Loucy (cell line): Measurements from ENCODE around the gene TJP1.

Experiments used
- H2AFZ ChIP-seq: fragments of 200-600 bp; sonication (generic); 2 replicates; pipeline ENCODE4 v1.6.0; 2016; ENCODE audit warnings: antibody characterized with exemption, mild to moderate bottlenecking, low read length, moderate library complexity
- H3F3A ChIP-seq: fragments of 200-600 bp; 2 replicates; pipeline ENCODE4 v1.6.0; 2016; ENCODE audit warnings: antibody characterized with exemption, low read depth, mild to moderate bottlenecking
- H3K27me3 ChIP-seq: fragments of 200-600 bp; sonication (generic); 2 replicates; pipeline ENCODE4 v1.6.1; 2014; ENCODE audit warnings: low read length, mild to moderate bottlenecking; ENCODE audit not compliant: insufficient read depth, poor library complexity, severe bottlenecking
- H3K36me3 ChIP-seq: fragments of 200-600 bp; sonication (generic); 2 replicates; pipeline ENCODE4 v1.6.1; 2016; ENCODE audit warnings: low read length; ENCODE audit not compliant: insufficient read depth
- H3K4me1 ChIP-seq: fragments of 200-600 bp; sonication (generic); 2 replicates; pipeline ENCODE4 v1.5.1; 2014; ENCODE audit warnings: low read length, mild to moderate bottlenecking; ENCODE audit not compliant: insufficient read depth, poor library complexity, severe bottlenecking
- H3K4me2 ChIP-seq: fragments of 200-600 bp; sonication (generic); 2 replicates; pipeline ENCODE4 v1.6.0; 2014; ENCODE audit warnings: antibody characterized with exemption, low read length, low read depth, mild to moderate bottlenecking; ENCODE audit not compliant: poor library complexity, severe bottlenecking
- H3K4me3 ChIP-seq: fragments of 200-600 bp; sonication (generic); 2 replicates; pipeline ENCODE4 v1.5.1; 2014; ENCODE audit warnings: low read length, mild to moderate bottlenecking, mixed read lengths; ENCODE audit not compliant: poor library complexity, severe bottlenecking
- H3K79me2 ChIP-seq: fragments of 200-600 bp; sonication (generic); 2 replicates; pipeline ENCODE4 v1.6.1; 2014; ENCODE audit warnings: low read length; ENCODE audit not compliant: insufficient read depth
- H3K9ac ChIP-seq: fragments of 200-600 bp; sonication (generic); 2 replicates; pipeline ENCODE4 v1.6.0; 2014; ENCODE audit warnings: mild to moderate bottlenecking, low read depth, low read length, moderate library complexity; ENCODE audit not compliant: poor library complexity, severe bottlenecking
- H3K9me2 ChIP-seq: fragments of 200-600 bp; sonication (generic); replicated peaks from 2 replicates; pipeline ENCODE4 v1.6.1; 2016; ENCODE audit warnings: low read depth, low read length, mixed read lengths
- H3K9me3 ChIP-seq: fragments of 200-600 bp; sonication (generic); 2 replicates; pipeline ENCODE4 v1.6.1; 2014; ENCODE audit warnings: mild to moderate bottlenecking, antibody characterized with exemption, low read length, low read depth; ENCODE audit not compliant: insufficient read depth
- H4K20me1 ChIP-seq: fragments of 200-600 bp; sonication (generic); 2 replicates; pipeline ENCODE4 v1.6.0; 2014; ENCODE audit warnings: antibody characterized with exemption, low read length, mild to moderate bottlenecking; ENCODE audit not compliant: insufficient read depth, poor library complexity, severe bottlenecking
- CTCF ChIP-seq: fragments of 200-600 bp; sonication (generic); conservative IDR thresholded peaks from 2 replicates; pipeline ENCODE4 v1.5.1; 2014; ENCODE audit warnings: mild to moderate bottlenecking, antibody characterized with exemption, low read length
- EZH2phosphoT487 ChIP-seq: fragments of 200-600 bp; IDR thresholded peaks from 2 replicates; pipeline ENCODE4 v1.6.1; 2018; ENCODE audit warnings: antibody characterized with exemption, mild to moderate bottlenecking, moderate library complexity, borderline replicate concordance

Gene TJP1

GRCh38 chr15:29713784-29714183 is 108.5 kb downstream of the TJP1 start:
- Histone ChIP-seq H4K20me1 (no peaks in the 10 kb centered on the region), H3K36me3 (no peaks in the 10 kb centered on the region)

DNA sequence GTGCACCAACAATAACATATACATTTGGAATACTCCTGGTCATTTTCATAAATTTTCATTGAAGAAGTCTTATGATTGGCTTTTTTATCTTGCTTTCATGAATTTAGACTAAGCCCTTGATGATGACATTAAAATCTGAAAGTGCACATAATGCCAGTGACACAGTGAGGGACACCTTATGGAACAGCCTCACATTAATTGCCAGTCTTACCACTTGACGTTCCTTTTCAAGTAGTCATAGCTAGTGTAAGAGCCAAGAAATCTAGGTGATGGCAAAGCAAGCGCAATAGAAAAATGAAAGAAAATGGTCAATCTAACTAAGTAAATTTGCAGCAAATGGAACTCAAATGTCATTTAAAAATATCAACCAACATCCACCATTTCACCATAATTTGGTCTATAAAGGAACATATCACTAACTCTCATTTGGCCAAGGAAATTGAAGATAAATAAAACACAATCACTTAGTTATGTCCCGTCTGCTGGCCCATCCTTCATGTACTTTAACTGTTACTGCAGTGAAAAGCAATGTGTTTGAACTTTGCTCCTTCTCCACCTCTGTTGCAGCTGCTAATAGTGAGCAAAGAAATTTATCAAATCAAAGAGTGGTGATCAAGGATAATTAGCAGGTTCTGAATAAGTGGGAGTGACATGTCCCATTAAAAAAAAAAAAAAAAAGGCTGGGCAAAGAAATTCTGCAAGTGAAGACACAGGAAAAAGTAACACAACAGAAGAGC is 110.0 kb downstream of the TJP1 start:
- no peaks in the 10 kb centered on the region for H3K9me2 ChIP-seq
- H3K9ac ChIP-seq = no peak overlapping the region
- H3K27me3 ChIP-seq = no peaks in the 10 kb centered on the region
- no peak overlapping the region for H2AFZ ChIP-seq
- H3K4me3 ChIP-seq = no peak overlapping the region
- no peaks in the 10 kb centered on the region for H3K9me3 ChIP-seq
- H3K36me3 ChIP-seq = no peaks in the 10 kb centered on the region
- no peaks in the 10 kb centered on the region for H3K79me2 ChIP-seq
- H3K4me2 ChIP-seq = no peak overlapping the region
- no peaks in the 10 kb centered on the region for H4K20me1 ChIP-seq
- no peaks in the 10 kb centered on the region for H3F3A ChIP-seq
- TF ChIP-seq EZH2phosphoT487 = no peak
- no peak for TF ChIP-seq CTCF
- no peaks in the 10 kb centered on the region for H3K4me1 ChIP-seq

More at GRCh38 chr15:29713784-29714183, 108.5 kb downstream of the TJP1 start:
- Histone ChIP-seq H3K4me2 (no peak overlapping the region), H3K4me3 (no peak overlapping the region), H3K9ac (no peak overlapping the region), H3K4me1 (no peaks in the 10 kb centered on the region), H3K9me3 (no peaks in the 10 kb centered on the region), H3K79me2 (no peaks in the 10 kb centered on the region), H3K27me3 (no peaks in the 10 kb centered on the region), H3K9me2 (no peaks in the 10 kb centered on the region), H2AFZ (no peak overlapping the region), H3F3A (no peaks in the 10 kb centered on the region)
- TF ChIP-seq CTCF (no peak), EZH2phosphoT487 (no peak)

GRCh38 chr15:29711531-29711930 is 110.7 kb downstream of the TJP1 start:
- Histone ChIP-seq H4K20me1 (no peaks in the 10 kb centered on the region), H2AFZ (no peak overlapping the region)

More at GRCh38 chr15:29711531-29711930, 110.7 kb downstream of the TJP1 start:
- H3F3A ChIP-seq = no peaks in the 10 kb centered on the region
- H3K9me3 ChIP-seq = no peaks in the 10 kb centered on the region
- no peaks in the 10 kb centered on the region for H3K36me3 ChIP-seq
- no peak overlapping the region for H3K4me2 ChIP-seq
- no peaks in the 10 kb centered on the region for H3K79me2 ChIP-seq
- H3K9me2 ChIP-seq = no peaks in the 10 kb centered on the region
- TF ChIP-seq CTCF = no peak
- TF ChIP-seq EZH2phosphoT487 = no peak
- H3K4me1 ChIP-seq = no peaks in the 10 kb centered on the region
- no peaks in the 10 kb centered on the region for H3K27me3 ChIP-seq
- H3K4me3 ChIP-seq = no peak overlapping the region
- H3K9ac ChIP-seq = no peak overlapping the region
